Measurements from ENCODE around the gene TRIM9.

Gene TRIM9

GRCh38 chr14:51093371-51094281 is 1.3 kb downstream of the TRIM9 start:
- peak in 1 of 3 donors; percentile 21 for DNase-seq

GRCh38 chr14:51092965-51093364 is 1.9 kb downstream of the TRIM9 start:
- DNase-seq = no peak

- DNase-seq = no peak
These were observed 5.6 kb downstream of the TRIM9 start for GRCh38 chr14:51089278-51089677.

DNA sequence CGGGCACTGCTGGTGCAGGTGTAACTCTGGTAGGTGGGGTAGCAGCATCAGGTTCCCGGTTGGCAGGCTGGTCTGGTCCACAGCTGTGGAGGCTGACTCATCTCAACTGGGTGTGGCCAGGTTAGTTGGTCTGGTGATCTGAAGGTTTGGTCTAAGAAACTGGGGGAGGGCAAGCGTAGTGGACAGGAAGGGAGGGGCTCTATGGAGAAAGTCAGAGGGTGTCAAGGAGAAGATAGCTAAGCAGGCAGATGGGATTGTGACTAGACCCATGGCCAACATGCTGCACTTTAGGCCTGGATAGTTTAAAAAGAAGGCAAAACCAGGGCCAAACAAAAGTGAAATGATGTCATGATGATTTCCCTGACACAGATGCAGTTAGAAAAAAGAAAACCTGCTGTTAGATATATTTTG is 7.9 kb downstream of the TRIM9 start:
- DNase-seq = no peak

- DNase-seq = no peak
These were observed 8.9 kb downstream of the TRIM9 start for GRCh38 chr14:51086044-51086443.

- DNase-seq = no peak
These were observed 9.9 kb downstream of the TRIM9 start for GRCh38 chr14:51084962-51085361.

DNA sequence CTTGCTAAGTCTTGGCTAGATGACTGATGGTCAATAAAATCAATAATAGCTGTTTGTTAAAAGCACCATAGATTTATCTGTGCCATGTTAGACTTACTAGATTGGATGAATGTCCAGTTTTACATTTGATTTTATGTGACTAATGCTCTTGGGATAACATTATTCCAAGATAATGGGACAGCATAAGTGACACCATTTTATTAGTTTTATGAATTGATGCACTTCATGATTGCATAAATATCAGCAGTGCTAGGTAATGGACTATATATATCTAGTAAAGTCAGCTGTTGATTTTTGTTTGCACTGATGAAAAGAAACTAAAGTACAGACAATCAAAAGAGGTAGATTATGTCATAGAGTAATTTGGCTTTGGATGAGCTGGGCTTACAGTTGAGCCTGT is 10.4 kb downstream of the TRIM9 start:
- DNase-seq = no peak

GRCh38 chr14:51082349-51082748 is 12.6 kb downstream of the TRIM9 start:
- DNase-seq = no peak

DNA sequence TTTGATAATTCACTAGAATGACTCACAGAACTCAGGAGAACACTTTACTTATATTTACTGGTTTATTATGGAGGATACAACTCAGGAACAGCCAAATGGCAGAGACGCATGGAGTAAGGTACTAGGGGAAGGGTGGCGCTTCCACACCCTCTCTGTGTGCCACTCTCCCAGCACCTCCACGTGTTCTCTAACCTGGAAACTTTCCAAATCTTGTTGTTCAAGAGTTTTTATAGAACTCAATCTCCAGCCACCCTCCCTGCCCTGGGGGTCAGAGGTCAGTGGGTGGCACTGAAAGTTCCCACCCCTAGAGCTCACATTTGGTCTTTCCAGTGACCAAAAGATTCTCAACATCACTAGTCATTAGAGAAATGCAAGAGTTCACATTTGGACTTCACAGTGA is 13.2 kb downstream of the TRIM9 start:
- no peak for DNase-seq

- DNase-seq = no peak
These were observed 13.7 kb downstream of the TRIM9 start for GRCh38 chr14:51081209-51081608.

- DNase-seq = no peak
These were observed 14.3 kb downstream of the TRIM9 start for GRCh38 chr14:51080645-51081044.

DNA sequence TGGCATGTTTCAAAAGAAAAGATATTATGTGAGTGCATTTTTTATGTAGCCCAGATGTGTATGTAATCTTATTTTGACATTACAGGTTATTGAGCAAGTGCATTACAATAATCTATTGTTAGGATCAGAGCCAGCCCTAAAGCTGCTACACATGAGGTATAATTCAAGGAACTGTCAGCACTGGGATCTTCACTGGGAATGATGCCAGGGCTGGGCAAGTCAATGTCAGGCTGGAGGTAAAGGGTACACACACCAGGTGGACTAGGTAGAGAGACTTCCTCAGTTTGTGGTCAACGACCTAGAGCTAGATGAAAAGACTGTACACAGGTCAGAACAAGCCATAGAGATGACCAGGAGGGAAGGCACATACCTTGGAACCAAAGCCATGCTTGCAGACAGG is 15.4 kb downstream of the TRIM9 start:
- no peak for DNase-seq

DNA sequence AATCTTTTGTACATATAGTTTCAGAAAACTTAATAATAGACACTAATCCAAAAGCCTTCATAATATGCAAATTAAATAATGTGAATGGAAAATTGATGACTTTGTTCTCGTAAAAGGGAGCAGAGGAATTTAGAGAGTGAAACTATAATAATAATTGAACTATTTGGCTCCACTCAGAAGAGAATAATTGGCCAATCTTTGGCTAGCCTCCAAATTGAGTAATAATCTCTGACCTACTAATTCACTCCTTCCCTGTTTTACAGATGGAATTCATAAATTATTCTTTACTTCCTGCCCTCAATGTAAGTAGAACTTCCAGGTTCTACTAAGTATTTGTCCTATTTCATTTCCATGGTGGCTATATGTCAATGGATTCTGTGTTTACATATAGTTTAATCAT is 15.8 kb downstream of the TRIM9 start:
- DNase-seq = peak; percentile 7 to 49 (median 40)

- DNase-seq = no peak
These were observed 20.1 kb downstream of the TRIM9 start for GRCh38 chr14:51074701-51075385.

GRCh38 chr14:51073731-51074130 is 21.2 kb downstream of the TRIM9 start:
- DNase-seq = no peak

DNA sequence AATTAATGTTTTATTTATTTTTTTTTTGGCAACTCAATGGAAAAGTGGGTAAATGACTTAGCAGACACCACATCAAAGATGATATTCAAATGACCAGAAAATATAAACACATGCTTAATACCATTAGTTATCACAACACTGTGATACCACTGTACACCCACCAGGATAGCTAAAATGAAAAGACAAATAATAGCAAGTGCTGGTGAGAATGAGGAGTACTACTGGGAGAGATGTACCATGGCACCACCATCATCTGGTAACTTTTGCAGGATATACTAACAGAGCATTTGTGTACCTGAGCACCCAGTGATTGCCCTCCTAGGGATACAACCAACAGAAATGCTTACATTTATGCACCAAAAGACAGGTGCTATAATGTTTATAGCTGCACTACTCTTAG is 21.9 kb downstream of the TRIM9 start:
- no peak for DNase-seq

GRCh38 chr14:51071857-51072256 is 23.0 kb downstream of the TRIM9 start:
- no peak for DNase-seq

GRCh38 chr14:51070726-51071125 is 24.2 kb downstream of the TRIM9 start:
- no peak for DNase-seq

DNA sequence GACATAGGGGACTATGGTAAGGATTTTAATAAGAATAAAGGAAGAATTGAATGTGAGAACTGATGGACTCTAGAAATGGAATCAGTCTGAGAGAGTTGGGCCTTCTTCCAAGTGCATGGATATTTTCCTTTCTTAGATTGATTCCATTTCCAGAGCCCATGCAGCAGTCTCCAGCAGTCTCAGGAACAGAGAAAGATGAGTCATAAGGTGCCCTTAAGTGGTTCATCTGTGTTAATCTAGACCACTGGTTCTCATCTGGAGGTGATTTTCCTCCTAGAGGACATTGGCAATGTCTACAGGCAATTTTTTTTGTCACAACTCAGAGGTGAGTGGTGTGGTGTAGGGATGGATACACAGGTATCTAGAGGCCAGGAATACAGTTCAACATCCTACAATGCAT is 25.9 kb downstream of the TRIM9 start:
- no peak for DNase-seq

- DNase-seq = no peak
These were observed 26.6 kb downstream of the TRIM9 start for GRCh38 chr14:51068268-51068667.

- no peak for DNase-seq
These were observed 27.6 kb downstream of the TRIM9 start for GRCh38 chr14:51067295-51067694.

- DNase-seq = no peak
These were observed 28.3 kb downstream of the TRIM9 start for GRCh38 chr14:51066576-51066975.

GRCh38 chr14:51059032-51059431 is 35.9 kb downstream of the TRIM9 start:
- DNase-seq = no peak

GRCh38 chr14:51058382-51058781 is 36.5 kb downstream of the TRIM9 start:
- DNase-seq = no peak
